ENCODE measurements around the gene ZNF443.
"Not testable (repeated sequence)": the region's sequence is repeated elsewhere in the genome, so short reads cannot be mapped to it uniquely, and the experiment has no call there.

The ZNF443 gene

DNA sequence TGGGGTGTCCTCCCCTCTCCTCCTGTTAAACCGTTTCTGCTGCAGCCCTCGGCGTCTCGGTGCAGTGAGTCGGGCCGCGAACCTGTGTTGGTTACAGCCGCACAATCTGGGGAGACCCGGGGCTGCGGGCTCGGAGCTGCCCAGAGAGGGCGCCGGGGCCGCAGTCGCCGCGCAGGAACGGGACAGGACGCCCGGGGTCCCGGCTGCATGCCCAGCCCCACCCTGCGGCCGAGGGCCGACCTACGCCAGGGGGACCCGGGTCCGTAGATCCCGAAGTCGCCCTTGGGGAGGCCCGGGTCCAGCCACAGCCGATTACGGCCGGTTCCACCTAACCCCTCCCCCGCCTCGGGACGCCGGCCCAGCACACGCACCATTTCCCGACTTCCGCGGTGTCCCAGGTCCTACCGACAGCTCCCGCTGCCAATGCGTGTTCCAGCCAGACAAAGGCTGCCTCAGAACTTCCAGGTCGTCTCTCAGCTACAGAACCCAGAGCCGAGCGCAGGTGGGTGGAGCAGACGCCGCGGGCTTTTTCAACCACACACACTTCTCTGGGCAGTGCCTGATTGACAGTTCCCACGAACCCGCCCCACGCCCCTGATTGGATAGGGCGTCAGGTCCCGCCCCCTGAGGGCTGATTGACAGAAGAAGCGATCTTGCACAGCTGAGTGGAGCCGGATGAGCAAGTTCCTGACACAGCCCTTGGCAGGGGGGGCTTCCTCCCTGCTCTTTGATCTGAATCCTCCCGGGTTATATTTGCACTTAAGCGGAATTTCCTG, at the start of gene ZNF443:
Gene ZNF443, minus strand, starts transcription at position 481 of the 776 bp plus-strand sequence. Its CDS starts 107 bp downstream, at position 374.
- DNase-seq (ENCODE audit: low read depth in 2 of 2): peak; percentile 97 to 98

DNA sequence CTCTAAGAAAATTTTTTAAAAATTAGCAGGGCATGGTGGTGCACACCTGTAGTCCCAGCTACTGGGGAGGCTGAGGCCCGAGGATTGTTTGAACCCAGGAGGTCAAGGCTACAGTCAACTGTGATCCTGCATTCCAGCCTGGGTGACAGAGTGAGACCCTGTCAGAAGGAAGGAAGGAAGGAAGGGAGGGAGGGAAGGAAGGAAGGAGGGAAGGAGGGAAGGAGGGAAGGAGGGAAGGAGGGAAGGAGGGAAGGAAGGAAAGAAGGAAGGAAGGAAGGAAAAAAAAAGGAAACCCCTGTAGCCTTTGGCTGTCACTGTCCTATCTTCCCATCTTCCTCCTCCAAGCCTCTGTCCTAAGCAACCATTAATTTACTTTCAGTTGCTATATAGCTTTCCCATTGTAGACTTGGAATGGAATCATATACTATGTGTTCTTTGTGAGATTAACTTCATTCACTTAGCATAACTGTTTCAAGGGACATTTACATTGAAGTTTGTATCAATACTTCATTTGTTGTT, 45.5 kb upstream of the ZNF443 start:
- DNase-seq (ENCODE audit: low read depth in 2 of 2): not testable (repeated sequence)

DNA sequence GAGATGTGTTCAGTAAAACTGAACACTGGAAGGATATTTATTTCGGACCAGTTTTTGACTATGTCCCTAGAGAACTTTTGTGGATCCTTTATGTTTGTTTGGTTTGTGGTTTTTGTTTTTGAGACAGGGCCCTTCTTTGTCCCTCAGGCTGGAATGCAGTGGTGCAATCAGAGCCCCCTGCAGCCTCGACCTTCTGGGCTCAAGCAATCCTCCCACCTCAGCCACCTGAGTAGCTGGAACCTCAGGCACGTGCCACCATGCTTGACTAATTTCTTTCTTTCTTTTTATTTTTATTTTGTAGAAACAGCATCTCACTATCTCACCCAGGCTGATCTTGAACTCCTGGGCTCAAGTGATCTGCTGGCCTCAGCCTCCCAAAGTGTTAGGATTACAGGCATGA, 44.8 kb upstream of the ZNF443 start:
- no peak for DNase-seq (ENCODE audit: low read depth in 2 of 2)

DNA sequence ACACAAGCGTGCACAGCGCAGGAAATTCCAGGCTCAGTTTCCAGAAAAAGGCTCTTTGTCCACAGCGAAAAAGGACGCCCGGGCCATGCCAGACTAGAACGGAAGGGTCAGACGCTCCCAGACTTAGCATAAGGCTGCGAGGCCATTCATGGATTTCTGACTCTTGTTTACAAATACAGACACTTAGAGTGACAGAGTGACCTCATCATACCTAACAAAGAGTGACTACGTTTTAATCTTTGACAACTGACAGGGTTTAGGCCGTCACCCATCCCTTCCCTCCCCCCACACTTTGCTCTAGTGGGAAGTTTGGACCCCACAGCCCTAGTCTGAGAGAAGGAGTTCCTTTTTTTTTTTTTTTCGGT, 44.2 kb upstream of the ZNF443 start:
- no peak for DNase-seq (ENCODE audit: low read depth in 2 of 2)

DNA sequence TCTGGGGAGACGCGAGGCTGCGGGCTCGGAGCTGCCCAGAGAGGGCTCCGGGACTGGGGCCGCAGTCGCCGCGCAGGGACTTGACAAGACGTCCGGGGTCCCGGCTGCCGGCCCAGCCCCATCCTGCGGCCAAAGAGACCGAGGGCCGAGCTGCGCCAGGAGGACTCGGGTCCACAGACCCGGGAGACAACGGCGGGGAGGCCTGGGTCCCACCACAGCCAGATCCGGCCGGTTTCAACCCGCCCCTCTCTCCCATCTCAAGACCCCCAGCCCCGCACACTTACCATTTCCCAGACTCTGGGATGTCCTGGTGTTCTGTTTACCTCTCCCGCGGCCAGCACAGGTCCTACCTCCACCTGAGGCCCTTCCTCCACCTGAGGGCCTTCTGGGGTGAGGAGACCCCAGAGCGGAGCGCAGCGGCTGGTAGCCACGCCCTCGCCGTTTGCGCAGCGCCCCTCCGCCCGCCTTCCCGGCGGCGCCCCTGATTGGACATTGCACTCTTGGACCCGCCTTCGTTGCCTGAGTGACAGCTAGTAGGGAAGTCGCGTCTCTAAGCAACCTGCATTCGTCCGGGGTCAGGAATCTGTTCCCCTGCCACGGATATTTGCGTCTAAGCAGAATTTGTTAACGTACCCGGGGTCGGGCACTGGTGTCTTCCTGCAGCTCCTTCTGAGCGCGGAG, 43.7 kb upstream of the ZNF443 start, which contains the start of gene ZNF709:
Gene ZNF709, minus strand, starts transcription at position 446 of the 681 bp plus-strand sequence. Its CDS starts 159 bp downstream, at position 287.
- DNase-seq (ENCODE audit: low read depth in 2 of 2): peak; percentile 78 to 81

DNA sequence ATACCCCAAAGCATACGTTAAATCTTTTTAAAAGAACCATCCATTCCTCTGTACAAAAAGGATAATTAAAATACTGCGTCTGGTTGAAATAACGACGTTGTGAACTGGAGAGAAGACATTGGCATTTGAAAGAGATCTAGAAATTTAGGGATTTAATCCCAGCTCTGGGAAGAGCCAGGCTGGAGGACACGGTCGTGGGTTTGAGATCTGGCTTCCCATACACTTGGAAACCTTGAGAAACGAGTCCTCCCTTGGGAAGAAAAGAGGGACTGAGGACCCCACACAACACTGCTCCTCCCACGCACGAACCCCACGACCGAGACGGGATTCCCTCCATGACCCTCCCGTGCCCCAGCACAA, 43.2 kb upstream of the ZNF443 start:
- no peak for DNase-seq (ENCODE audit: low read depth in 2 of 2)

DNA sequence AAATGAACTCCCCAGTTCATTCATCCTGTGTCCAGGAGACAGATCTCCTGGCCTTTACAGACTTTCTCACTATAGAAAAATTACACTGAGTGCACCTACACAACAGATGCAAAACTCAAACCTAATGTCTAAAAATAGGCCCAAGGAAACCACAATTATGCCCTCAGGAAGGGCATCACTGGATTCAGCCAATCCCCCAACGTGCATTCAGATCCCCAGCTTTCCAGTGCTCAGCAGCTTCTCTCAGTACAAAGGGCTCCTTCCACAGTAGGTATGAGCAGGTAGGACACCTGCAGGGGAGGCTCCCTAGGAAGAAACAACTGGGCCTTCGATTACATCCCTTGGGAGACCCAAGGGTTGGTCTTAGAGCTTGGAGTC, 41.7 kb upstream of the ZNF443 start:
- no peak for DNase-seq (ENCODE audit: low read depth in 2 of 2)

DNA sequence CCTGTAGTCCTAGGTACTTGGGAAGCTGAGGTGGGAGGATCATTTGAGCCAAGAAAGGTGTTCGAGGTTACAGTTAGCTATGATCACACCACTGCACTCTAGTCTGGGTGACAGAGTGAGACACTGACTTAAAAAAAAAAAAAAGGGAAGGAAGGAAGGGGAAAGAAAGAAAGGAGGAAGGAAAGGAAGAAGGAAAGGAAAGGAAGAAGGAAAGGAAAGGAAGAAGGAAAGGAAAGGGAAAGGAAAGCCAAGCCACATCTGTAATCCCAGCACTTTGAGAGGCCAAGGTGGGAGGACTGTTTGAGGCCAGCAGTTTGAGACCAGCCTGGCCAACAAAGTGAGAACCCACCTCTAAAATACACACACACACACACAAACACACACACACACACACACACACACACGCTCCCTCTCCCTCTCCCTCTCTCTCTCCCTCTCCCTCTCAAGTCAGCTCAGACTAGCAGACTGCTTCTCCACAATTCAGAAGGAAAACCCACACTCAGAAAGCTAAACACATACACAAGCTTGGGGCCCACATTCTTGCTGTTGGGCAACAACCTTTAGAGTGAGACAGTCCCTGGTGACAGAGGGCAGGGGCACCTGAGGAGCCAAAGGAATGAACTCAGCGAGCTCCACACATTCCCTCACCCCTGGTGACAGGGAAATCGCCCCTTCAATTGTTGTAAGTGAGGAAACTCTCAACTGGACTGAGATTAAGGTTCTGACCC, 41.1 kb upstream of the ZNF443 start:
- no peak for DNase-seq (ENCODE audit: low read depth in 2 of 2)

DNA sequence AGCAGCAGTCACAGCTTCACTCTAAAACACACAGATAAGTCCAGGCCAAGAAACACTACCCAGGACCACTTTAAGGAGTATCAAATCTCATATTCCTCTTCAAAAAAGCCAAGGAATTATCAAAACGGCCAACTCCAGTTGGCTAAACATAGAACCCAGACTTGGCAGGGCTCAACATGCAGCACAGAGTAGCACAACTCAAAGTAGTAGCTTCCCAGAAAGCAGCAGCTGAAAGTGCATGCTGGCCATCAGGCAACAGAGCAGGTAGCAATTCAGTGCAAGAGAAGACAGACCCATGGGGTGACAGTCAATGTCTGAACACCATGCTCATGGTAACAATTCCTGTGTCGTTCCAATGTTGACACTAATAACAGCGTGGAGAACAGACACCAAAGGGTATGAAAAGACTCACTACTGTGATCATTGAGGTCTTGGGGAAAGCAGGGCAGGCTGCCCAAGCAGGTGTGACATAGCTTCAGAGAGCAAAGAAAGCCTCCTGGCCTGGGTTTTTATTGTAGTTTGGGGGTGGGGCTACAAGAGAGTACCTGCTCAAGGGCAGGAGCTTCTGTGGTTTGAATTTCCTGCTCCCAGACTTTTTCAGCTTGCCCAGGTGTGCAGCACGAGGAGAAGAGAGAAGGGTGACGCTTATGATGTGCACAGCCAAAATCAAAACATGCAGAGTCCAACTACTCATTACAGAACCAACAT, 37.6 kb upstream of the ZNF443 start:
- no peak for DNase-seq (ENCODE audit: low read depth in 2 of 2)

DNA sequence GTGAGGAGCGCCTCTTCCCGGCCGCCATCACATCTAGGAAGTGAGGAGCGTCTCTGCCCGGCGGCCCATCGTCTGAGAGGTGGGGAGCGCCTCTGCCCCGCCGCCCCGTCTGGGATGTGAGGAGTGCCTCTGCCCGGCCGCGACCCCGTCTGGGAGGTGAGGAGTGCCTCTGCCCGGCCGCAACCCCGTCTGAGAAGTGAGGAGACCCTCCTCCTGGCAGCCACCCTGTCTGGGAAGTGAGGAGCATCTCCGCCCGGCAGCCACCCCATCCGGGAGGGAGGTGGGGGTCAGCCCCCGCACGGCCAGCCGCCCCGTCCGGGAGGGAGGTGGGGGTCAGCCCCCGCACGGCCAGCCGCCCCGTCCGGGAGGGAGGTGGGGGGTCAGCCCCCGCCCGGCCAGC, 26.8 kb upstream of the ZNF443 start:
- DNase-seq (ENCODE audit: low read depth in 2 of 2): not testable (repeated sequence)

DNA sequence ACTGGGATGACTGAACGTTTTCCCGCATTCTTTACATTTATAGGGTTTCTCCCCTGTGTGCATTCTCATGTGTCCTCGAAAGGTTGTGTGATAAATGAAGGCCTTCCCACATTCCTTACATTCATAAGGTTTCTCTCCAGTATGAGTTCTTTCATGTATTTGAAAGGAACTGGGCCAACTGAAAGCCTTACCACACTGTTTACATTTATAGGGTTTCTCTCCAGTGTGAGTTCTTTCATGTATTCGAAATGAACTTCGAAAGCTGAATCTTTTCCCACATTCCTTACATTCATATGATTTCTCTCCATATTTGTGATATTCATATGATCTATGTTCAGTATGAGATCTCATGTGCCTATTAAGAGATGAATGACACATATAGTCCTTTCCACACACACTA, 24.4 kb upstream of the ZNF443 start:
- no peak for DNase-seq (ENCODE audit: low read depth in 2 of 2)

DNA sequence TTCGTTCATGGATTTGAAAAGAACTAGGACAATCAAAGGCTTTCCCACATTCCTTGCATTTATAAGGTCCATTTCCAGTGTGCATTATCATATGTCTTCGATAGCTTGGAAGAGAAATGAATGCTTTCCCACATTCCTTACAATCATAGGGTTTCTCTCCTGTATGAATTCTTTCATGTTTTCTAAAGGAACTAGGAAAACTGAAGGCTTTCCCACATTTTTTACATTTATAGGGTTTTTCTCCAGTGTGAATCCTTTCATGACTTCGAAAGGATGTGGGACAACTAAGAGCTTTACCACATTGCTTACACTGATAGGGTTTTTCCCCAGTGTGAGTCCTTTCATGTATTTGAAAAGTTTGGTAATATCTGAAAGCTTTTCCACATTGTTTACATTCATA, 23.9 kb upstream of the ZNF443 start:
- no peak for DNase-seq (ENCODE audit: low read depth in 2 of 2)

DNA sequence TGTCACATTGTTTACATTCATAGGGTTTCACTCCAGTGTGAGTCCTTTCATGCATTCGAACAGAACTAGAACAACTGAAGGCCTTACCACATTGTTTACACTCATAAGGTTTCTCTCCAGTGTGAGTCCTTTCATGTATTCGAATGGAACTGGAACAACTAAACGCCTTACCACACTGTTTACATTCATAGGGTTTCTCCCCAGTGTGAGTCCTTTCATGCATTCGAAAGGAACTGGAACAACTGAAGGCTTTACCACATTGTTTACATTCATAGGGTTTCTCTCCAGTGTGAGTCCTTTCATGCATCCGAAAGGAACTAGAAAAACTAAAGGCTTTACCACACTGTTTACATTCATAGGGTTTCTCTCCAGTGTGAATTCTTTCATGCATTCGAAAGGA, 23.3 kb upstream of the ZNF443 start:
- DNase-seq (ENCODE audit: low read depth in 2 of 2): not testable (repeated sequence)

DNA sequence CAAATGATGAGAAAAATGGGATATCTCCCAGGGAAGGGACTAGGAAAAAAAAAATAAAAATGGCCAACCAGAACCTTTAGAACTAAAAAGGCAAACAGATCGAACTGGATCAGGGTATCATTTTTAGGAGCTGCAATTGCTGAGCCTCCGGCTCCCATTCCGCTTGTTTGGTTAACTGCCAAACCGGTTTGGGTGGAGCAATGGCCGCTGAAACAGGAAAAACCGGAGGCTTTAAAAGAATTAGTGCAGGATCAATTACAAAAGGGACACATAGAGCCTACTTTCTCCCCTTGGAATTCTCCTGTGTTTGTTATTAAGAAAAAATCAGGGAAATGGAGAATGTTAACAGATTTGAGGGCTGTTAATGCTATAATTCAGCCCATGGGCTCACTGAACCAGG, 12.7 kb upstream of the ZNF443 start:
- no peak for DNase-seq (ENCODE audit: low read depth in 2 of 2)

DNA sequence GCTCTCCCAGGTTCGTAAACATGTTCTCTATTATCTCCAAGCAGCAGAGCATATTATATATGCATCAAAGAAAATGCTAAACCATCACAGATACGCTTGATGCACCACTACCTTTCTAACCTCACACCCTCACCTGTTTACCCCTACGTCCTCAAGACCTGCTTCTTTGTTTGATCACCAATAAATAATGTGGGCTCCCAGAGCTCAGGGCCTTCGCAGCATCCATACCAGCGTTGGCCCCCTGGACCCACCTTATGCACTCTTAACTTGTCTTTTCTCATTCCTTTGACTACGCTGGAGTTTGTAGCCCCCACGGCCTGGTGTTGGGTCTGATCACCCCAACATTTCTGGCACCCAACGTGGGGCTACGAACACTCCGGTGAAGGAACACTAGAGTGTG, 10.0 kb upstream of the ZNF443 start:
- no peak for DNase-seq (ENCODE audit: low read depth in 2 of 2)

DNA sequence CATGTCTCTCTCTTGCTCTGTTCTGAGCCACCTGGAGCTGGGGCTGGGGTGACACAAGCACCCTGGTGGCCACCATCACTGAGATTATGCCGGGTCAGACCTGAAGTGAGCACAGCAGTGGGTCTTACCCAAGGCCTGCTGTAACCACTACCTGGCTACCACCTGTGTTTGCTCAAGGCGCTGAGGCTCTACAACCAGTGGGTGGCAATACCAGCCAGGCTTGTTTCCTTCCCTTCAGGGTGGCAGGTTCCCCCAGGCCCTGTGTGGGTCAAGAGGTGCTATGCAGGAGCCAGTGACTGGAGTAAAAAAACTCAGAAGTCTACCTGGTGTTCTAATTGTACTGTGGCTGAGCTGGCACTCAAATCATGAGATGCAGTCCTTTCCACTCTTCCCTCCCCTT, 8.0 kb upstream of the ZNF443 start:
- DNase-seq (ENCODE audit: low read depth in 2 of 2): no peak

DNA sequence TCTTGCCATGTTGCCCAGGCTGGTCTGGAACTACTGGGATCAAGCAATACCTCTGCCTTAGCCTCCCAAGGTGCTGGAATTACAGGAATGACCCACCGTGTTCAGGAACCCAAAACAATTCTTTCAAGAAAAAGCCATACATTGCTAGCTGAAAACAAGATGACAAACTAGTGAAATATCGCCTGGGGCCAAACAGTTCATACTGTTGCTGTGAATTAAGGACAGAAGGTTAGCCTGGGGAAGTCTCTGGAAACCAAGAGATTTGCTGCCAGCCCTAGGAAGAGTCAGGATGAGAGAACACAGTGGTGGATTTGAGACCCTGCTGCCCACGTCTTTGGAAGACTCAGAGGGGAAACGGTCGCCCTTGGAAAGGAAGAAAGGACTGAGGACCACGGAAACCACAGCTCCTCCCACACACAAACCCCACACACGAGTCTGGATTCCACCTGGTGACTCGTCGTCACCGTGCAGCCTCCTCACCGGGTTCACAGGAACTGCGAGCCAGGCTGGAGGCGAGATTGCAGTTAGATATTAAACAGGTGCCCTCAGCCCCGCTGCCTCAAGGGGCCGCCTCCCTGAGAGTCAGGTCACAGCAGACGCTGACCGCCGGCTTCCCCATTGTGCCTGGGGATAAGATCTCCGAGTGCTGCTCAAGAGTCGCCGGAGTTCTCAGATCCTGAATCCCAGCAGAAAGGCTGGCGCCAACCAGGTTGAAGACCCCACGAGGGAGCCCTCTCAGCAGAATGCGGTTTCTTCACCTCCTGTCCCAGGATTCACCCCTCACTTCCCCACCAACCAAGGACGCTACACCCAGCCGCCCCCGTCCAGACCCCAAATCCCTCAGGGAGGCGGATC, 908 bp downstream of the ZNF443 start:
- DNase-seq (ENCODE audit: low read depth in 2 of 2): peak; percentile 36 to 57

DNA sequence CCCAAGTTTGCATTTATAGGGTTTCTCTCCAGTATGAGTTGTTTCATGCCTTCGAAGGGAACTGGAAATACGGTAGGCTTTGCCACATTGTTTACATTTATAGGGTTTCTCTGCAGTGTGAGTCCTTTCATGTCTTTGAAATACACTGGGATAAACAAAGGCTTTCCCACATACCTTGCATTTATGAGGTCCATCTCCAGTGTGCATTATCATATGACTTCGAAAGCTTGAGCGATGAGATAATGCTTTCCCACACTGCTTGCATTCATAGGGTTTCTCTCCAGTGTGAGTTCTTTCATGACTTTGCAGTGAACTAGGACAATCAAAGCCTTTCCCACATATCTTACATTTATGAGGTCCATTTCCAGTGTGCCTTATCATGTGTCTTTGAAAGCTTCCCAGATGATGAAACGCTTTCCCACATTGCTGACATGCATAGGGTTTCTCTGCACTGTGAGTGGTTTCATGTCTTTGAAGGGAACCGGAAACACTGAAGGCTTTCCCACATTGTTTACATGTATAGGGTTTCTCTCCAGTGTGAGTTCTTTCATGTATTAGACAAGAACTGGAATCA, 10.0 kb downstream of the ZNF443 start:
- not testable (repeated sequence) for DNase-seq (ENCODE audit: low read depth in 2 of 2)

DNA sequence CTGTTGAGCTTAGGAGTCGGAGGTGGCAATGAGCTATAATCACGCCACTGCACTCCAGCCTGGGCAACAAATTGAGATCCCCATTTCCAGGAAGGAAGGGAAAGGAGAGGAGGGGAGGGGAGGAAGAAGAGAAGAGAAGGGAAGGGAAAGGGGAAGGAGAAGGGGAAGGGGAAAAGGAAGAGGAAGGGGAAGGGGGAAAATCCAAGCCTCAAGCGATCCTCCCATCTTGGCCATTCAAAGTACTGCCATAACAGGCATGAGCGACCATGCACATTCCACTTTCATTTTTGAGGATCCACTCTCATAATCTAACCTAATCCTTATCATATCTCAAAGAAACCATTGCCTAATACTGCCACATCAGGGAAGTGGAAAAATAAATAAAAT, 14.9 kb downstream of the ZNF443 start:
- no peak for DNase-seq (ENCODE audit: low read depth in 2 of 2)

DNA sequence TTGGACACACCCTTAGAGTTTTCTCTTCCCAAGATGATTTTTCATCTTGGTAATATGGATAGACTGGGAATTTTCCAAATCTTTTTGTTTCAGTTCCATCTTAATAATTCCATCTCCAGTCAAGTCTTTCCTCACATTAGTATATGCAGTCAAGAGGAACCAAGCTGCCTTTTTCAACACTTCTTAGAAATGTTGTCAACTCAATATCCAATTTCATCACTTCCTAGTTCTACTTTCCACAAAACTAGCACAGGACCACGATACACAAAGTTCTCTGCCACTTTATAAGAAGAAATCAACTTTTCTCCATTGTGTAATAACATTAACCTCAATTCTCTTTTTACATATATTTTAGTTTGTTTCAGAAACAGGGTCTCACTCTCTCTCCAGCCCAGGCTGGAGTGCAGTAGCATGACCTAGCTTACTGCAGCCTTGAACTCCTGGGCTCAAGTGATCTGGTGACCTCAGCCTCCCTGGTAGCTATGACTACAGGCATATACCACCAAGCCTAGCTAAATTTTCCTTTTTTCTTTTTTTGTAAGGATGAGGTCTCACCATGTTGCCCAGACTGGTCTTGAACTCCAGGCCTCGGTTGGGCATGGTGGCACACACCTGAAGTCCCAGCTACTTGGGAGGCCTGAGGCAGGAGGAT, 15.5 kb downstream of the ZNF443 start:
- no peak for DNase-seq (ENCODE audit: low read depth in 2 of 2)
